GM15510 (cell line): ENCODE results near the gene DRD4.

ENCODE experiments used
- POLR2A ChIP-seq: IDR thresholded peaks from 3 replicates; pipeline ENCODE4 v1.6.1; 2011; ENCODE audit warnings: borderline replicate concordance; ENCODE audit not compliant: insufficient read length; ENCODE audit errors: extremely low read depth

The DRD4 gene

GRCh38 chr11:636511-637332 is at the start of gene DRD4:
DRD4 (plus strand) TSS chr11:637269; CDS start chr11:637305, 36 bp downstream.
- no peak for TF ChIP-seq POLR2A

DNA sequence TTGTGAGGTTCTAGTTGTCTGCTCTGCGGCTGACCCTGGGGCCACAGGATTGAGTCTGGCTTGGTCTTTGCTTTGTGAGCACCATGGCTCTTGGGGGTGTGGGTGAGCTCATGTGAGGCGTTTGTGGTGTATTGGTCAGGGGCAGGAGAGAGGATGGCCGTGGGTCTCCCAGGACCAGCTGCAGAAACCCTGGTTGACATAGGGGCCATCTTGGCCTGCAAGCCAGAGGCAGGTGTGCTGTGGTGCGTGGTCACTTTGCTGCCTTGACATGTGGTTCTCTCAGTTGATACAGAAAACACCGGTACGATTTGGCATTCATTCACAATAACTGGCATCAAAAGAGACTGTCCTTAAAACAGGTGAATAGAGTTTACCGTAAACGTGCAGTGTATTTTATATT is 49.5 kb upstream of the DRD4 start:
- no peak for TF ChIP-seq POLR2A

- TF ChIP-seq POLR2A = no peak
Measured at GRCh38 chr11:587978-588380, 49.1 kb upstream of the DRD4 start.

- TF ChIP-seq POLR2A = no peak
Measured at GRCh38 chr11:589798-590197, 47.3 kb upstream of the DRD4 start.

DNA sequence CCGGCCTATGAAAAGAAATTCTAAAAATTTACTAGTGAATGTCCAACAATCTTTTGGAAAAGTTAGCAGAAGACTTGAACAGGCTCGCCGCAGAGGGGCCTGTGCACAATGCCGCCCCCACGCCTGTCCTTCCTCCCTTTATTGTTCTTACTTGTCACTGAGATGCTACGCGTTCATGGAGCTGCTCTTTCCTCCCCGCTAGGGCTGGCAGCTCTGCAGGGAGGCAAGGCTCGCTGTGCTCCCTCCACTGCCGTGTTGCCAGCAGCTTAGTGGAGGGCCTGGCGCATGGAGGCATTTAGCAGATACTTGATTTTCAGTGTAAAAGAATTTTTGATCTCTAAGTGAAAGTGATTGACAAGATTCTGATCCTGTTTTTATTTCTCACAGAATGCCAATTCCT is 46.1 kb upstream of the DRD4 start:
- TF ChIP-seq POLR2A = no peak

- no peak for TF ChIP-seq POLR2A
Measured at GRCh38 chr11:592501-592900, 44.6 kb upstream of the DRD4 start.

GRCh38 chr11:592918-593317 is 44.2 kb upstream of the DRD4 start:
- TF ChIP-seq POLR2A = no peak

DNA sequence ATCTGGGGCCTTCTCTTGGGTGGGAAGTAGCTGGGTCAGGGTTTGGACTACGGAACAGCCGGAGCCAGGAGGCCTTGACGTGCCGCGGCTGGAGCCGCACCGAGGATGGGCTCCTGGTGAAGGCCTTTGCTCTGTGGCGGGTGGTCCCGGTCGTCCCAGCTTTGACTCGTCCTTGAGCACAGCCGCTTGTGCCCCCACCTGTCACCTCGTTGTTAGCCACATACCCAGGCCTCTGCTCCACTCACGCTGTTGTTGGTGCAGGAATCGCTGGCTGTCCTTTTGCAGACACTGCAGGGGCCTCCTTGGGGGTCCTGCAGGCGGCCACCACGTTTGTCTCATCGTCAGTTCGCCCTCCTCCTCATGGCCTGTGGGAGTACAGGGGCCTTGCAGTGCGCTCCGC is 43.7 kb upstream of the DRD4 start:
- TF ChIP-seq POLR2A = no peak

DNA sequence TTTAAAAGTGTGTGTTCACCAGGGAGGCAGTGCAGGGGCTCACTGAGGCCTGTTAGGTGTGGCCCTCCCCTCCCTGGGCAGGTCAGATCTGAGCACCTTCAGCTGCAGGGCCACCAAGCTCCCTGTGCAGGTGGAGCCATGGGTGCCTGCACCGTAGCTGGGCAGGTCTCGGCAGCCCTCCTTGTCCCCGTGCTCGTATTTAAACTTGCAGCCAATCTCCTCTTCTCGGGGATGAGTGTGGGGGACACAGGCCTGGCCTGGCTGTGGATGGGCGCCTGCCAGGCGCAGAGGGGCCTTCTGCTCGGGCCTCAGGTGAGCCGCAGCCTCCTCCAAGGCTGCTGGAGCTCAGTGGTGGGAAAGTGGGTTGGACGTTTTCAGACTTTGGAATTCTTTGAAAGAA is 41.7 kb upstream of the DRD4 start:
- TF ChIP-seq POLR2A = no peak

- TF ChIP-seq POLR2A = no peak
Measured at GRCh38 chr11:596374-596773, 40.7 kb upstream of the DRD4 start.

- TF ChIP-seq POLR2A = no peak
Measured at GRCh38 chr11:597166-597725, 39.8 kb upstream of the DRD4 start.

DNA sequence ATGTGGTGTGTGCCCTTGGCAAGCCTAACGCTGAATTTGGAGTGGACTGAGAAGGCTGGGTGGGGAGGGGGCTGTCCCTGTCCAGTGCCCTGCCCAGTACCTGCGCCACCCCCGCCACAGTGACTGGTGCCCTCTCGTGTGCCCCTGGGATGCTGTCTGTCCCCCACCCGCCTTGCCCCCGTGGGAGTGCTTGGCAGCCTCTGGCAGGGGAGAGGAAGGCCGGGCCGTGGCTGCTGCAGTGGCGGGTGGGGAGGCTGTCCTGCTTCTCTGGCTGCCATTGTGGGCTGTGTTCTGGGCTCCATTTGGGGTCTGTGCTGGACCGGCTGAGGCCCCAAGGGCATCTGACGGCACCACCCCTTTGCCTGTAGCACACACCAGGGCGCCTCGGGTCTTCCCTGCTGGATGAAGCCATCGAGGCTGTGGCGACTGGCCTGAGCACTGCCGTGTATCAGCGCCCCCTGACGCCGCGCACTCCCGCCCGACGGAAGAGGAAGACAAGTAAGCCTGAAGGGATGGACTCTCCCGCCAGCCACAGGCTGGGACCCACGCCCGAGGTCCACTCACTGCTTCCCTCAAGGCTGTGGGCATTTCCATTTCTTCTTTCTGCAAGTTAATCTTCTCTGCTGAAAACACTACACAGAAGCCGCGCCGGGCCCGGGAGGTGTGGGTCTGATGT is 38.9 kb upstream of the DRD4 start:
- TF ChIP-seq POLR2A = no peak

- TF ChIP-seq POLR2A = no peak
Measured at GRCh38 chr11:601573-602245, 35.4 kb upstream of the DRD4 start.

- no peak for TF ChIP-seq POLR2A
Measured at GRCh38 chr11:603154-603553, 33.9 kb upstream of the DRD4 start.
